Uterus (tissue), 4 donors: ENCODE measurements around the gene OCA2. TPM values are rescaled to one million over a fixed set of nuclear protein-coding genes. Genes with fewer than 3 reads are reported as not detected.
A peak's percentile ranks its signal among the peaks of the same experiment; 100 is the strongest.

ENCODE experiments used
- DNase-seq, 2 donors: peaks; one replicate each; pipeline ENCODE4 v3.0.0-alpha.2; 2019 to 2020
- H3K27ac ChIP-seq, 2 donors: fragments of 200-600 bp; sonication (generic); 1 replicate in 1 of 2; 2 replicates in 1 of 2; pipeline ENCODE4 v1.5.1; 2016 to 2018
- H3K27me3 ChIP-seq, 2 donors: fragments of 200-600 bp; sonication (generic); one replicate each; pipeline ENCODE4 v1.5.1; 2018 to 2019; ENCODE audit warnings: control low read depth in 1 of 2
- H3K36me3 ChIP-seq, 2 donors: fragments of 200-600 bp; sonication (generic); one replicate each; pipeline ENCODE4 v1.5.1; 2019; ENCODE audit warnings: control low read depth in 1 of 2
- H3K4me1 ChIP-seq, 2 donors: fragments of 200-600 bp; sonication (generic); one replicate each; pipeline ENCODE4 v1.5.1; 2018 to 2019; ENCODE audit warnings: control low read depth in 1 of 2
- H3K4me3 ChIP-seq, 2 donors: fragments of 200-600 bp; sonication (generic); 1 replicate in 1 of 2; 2 replicates in 1 of 2; pipeline ENCODE4 v1.5.1; 2018 to 2019; ENCODE audit warnings: mild to moderate bottlenecking in 1 of 2
- H3K9me3 ChIP-seq, 2 donors: fragments of 200-600 bp; sonication (generic); one replicate each; pipeline ENCODE4 v1.5.1; 2019; ENCODE audit warnings: control low read depth in 1 of 2
- CTCF ChIP-seq, 4 experiments: fragments of 200-600 bp in 2 of 4; fragments of 450-650 bp in 2 of 4; sonication (generic) in 2 of 4; IDR thresholded peaks; one replicate each; pipeline ENCODE4 v1.5.1; 2016 to 2019; ENCODE audit warnings: antibody characterized with exemption in 4 of 4, mild to moderate bottlenecking in 2 of 4, moderate library complexity in 1 of 4
- POLR2A ChIP-seq, 2 donors: fragments of 450-650 bp; IDR thresholded peaks; one replicate each; pipeline ENCODE4 v1.6.1; 2016; ENCODE audit warnings: antibody characterized with exemption in 2 of 2, mild to moderate bottlenecking in 1 of 2, moderate library complexity in 1 of 2
- intact Hi-C: fragments of 100-400 bp; cut with DNase I; formaldehyde crosslinking; loops from one replicate; pipeline ENCODE4 v1.15.1; 2023; ENCODE audit warnings: low total_unique reads
- total RNA-seq, 4 donors: library from RNA; depleted of rRNA in 3 of 4; stranded (reverse); fragments of >200 nt in 3 of 4; gene quantifications; one replicate each; pipeline versions ENCODE4 v1.1.0 to v1.2.4, GENCODE V29; 2014 to 2023
- donor health status: DM: yes; HTN: yes; CAD: no.

OCA2 gene
- total RNA-seq, 4 donors from 2014 or later, result 0.55 to 4.6 TPM; not detected in 2

GRCh38 chr15:27771892-27772291 lies 327.2 kb downstream of the OCA2 start:
- Histone ChIP-seq H3K36me3 (no peaks in the 10 kb centered on the region), H3K4me3 (no peak overlapping the region), H3K27me3 (no peaks in the 10 kb centered on the region), H3K9me3 (no peaks in the 10 kb centered on the region), H3K4me1 (no peaks in the 10 kb centered on the region), H3K27ac (no peak overlapping the region)
- intact Hi-C loops, result no loop called here
- TF ChIP-seq CTCF (IDR thresholded peaks at IDR 0.05) (no peak), POLR2A (IDR thresholded peaks at IDR 0.05) (no peak)
- DNase-seq, result no peak

GRCh38 chr15:27770769-27771554 lies 328.2 kb downstream of the OCA2 start:
- Histone ChIP-seq H3K4me1 (no peaks in the 10 kb centered on the region), H3K36me3 (no peaks in the 10 kb centered on the region), H3K27ac (no peak overlapping the region), H3K27me3 (no peaks in the 10 kb centered on the region), H3K9me3 (no peaks in the 10 kb centered on the region), H3K4me3 (no peak overlapping the region)
- intact Hi-C loops, result no loop called here
- DNase-seq, result no peak
- TF ChIP-seq CTCF (IDR thresholded peaks at IDR 0.05) (no peak), POLR2A (IDR thresholded peaks at IDR 0.05) (no peak)

GRCh38 chr15:27770086-27770607 lies 329.0 kb downstream of the OCA2 start:
- TF ChIP-seq POLR2A (IDR thresholded peaks at IDR 0.05), result no peak
- no peak for TF ChIP-seq CTCF (IDR thresholded peaks at IDR 0.05)
- Histone ChIP-seq H3K27me3 (no peaks in the 10 kb centered on the region), H3K9me3 (no peaks in the 10 kb centered on the region), H3K4me3 (no peak overlapping the region), H3K27ac (no peak overlapping the region), H3K4me1 (no peaks in the 10 kb centered on the region), H3K36me3 (no peaks in the 10 kb centered on the region)
- DNase-seq, result no peak
- intact Hi-C loops, result no loop called here

GRCh38 chr15:27769652-27770051 lies 329.5 kb downstream of the OCA2 start:
- H3K27ac ChIP-seq, result no peak overlapping the region
- no peaks in the 10 kb centered on the region for H3K4me1 ChIP-seq
- no peak overlapping the region for H3K4me3 ChIP-seq
- H3K27me3 ChIP-seq, result no peaks in the 10 kb centered on the region
- intact Hi-C loops, result no loop called here
- DNase-seq, result no peak
- H3K9me3 ChIP-seq, result no peaks in the 10 kb centered on the region
- no peaks in the 10 kb centered on the region for H3K36me3 ChIP-seq
- TF ChIP-seq POLR2A (IDR thresholded peaks at IDR 0.05) (no peak), CTCF (IDR thresholded peaks at IDR 0.05) (no peak)

GRCh38 chr15:27768732-27769475 lies 330.2 kb downstream of the OCA2 start:
- H3K36me3 ChIP-seq, result no peaks in the 10 kb centered on the region
- no peak overlapping the region for H3K27ac ChIP-seq
- H3K9me3 ChIP-seq, result no peaks in the 10 kb centered on the region
- TF ChIP-seq CTCF (IDR thresholded peaks at IDR 0.05), result no peak
- no peak for TF ChIP-seq POLR2A (IDR thresholded peaks at IDR 0.05)
- intact Hi-C loops, result no loop called here
- peak in 1 of 2 donors; percentile 17 for DNase-seq
- H3K27me3 ChIP-seq, result no peaks in the 10 kb centered on the region
- no peak overlapping the region for H3K4me3 ChIP-seq
- no peaks in the 10 kb centered on the region for H3K4me1 ChIP-seq
